Coronary artery (tissue), 2 donors: ENCODE measurements around the gene TMEM54.
A peak's percentile ranks its signal among the peaks of the same experiment; 100 is the strongest.

Experiments
- DNase-seq: peaks from one replicate; pipeline ENCODE4 v3.0.0-alpha.2; 2017; ENCODE audit warnings: low spot score
- H3K27ac ChIP-seq, 2 donors: fragments of 200-600 bp; sonication (generic); one replicate each; pipeline ENCODE4 v1.5.1; 2016 to 2019
- H3K4me3 ChIP-seq: fragments of 200-600 bp; sonication (generic); 2 replicates; pipeline ENCODE4 v1.5.1; 2016; ENCODE audit warnings: mild to moderate bottlenecking, moderate library complexity
- TF ChIP-seq, protein P1 (sequence below): fragments of 200-600 bp; sonication (generic); IDR thresholded peaks from one replicate; pipeline ENCODE4 v1.5.1; 2019; ENCODE audit warnings: antibody characterized with exemption

Gene TMEM54

DNA sequence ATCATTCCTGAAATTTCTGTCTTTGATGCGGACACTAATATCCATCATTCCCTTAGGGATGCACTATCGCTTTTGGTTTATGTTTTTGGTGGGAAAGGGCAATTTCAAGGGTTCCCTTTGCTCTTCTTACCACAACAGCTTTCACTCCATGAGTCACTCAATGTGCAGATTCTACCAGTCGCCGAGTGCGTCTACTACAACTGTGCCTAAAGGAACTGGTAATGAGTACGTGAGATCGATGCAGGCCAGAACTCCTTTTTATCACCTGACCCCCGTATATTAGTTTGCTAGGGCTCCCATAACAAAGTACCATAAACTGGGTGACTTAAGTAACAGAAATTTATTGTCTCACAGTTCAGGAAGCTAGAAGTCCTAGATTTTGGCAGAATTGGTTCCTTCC lies 27.5 kb upstream of the TMEM54 start:
- TF ChIP-seq, protein P1, sequence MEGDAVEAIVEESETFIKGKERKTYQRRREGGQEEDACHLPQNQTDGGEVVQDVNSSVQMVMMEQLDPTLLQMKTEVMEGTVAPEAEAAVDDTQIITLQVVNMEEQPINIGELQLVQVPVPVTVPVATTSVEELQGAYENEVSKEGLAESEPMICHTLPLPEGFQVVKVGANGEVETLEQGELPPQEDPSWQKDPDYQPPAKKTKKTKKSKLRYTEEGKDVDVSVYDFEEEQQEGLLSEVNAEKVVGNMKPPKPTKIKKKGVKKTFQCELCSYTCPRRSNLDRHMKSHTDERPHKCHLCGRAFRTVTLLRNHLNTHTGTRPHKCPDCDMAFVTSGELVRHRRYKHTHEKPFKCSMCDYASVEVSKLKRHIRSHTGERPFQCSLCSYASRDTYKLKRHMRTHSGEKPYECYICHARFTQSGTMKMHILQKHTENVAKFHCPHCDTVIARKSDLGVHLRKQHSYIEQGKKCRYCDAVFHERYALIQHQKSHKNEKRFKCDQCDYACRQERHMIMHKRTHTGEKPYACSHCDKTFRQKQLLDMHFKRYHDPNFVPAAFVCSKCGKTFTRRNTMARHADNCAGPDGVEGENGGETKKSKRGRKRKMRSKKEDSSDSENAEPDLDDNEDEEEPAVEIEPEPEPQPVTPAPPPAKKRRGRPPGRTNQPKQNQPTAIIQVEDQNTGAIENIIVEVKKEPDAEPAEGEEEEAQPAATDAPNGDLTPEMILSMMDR: no peak
- DNase-seq: no peak
- no peak overlapping the region for H3K4me3 ChIP-seq

DNA sequence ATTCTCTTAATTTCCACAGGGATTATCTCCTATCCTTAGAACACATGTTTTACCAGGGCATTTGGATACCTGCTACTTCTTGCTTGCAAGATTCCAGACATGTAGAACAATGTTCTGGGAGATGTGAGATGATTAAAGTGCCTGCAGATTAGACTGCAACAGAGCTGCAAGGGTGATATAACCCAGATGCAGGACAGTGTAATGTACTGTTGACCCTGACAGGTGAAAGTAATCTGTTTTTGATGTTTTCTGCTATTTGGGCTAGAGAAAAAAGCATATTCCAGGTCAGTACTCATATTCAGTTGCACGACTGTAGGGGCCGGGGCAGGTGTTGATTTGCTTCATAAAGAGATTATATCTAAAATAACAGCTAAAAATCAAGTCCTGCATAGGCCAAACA lies 27.1 kb upstream of the TMEM54 start:
- no peak for DNase-seq
- no peak overlapping the region for H3K27ac ChIP-seq
- TF ChIP-seq, protein P1: no peak
- H3K4me3 ChIP-seq: no peak overlapping the region

More for the DNA sequence above, 27.5 kb upstream of the TMEM54 start:
- no peak overlapping the region for H3K27ac ChIP-seq

DNA sequence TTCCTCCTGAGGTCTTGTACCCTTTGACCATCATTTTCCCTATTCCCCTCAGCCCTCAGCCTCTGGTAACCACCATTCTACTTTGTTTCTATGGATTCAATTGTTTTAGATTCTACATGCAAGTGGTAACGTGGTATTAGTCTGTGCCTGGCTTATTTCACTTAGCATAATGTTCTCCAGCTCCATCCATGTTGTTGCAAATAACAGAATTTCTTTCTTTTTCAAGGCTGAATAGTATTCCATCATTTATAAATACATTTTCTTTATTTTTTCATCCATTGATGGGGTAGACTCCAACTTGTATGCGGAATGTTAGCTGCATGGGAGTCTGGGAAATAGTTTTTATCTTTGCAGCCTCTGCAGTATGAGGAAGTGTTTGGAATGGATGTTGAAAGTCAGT lies 26.3 kb upstream of the TMEM54 start:
- no peak overlapping the region for H3K4me3 ChIP-seq
- TF ChIP-seq, protein P1: no peak
- H3K27ac ChIP-seq: no peak overlapping the region
- no peak for DNase-seq

DNA sequence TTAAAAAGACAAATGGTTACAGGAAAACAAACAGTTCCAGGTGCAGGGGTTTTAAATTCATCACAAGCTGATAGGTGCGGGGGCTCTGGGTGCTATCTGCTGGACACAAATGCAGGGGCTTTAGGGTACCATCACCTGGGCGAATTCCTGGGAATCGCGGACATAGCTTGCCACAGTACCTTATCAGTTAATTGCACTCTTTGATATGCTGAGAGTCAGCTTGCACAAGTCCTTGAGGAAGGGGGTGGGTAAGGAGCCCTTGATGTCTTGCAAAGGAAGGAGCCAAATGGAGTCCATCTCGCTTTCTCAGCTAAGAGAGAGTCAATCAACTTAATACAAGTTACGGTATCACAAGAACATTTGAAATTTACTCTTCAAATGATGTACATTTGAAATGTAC lies 25.4 kb upstream of the TMEM54 start:
- no peak for DNase-seq

DNA sequence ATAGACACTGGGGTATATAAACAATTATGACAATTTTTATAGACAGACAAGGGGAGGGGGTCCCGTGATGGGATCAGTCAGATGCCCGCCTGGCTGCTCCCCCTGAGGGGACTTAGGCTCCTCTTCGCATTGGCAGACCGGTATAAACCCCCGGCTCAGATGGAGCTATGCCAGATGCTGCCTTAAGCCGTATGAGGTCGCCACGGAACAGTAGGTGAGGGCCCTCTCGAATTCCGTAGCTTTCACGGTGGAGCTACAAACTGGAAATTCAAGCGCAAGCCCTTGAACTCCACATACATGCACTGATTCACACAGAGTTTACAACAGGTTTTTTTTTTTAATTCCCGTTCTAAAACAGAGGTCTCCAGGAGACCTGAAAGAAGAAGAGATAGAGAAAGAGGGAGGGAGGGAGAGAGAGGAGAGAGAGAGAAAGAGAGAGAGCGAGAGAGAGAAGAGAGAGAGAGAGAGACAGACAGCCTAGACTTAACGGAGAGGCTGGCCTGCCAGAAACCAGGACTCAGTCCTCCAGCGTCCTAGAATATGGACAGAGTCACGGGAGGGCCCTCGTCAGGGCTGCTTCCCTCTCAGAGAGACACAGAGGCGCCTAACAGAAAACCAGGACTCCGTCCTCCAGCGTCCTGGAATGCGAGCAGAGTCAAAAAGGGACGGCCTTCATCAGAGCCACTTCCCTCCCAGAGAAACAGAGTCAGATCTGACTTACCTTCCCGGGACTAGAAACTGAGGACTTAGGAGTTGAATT lies 24.4 kb upstream of the TMEM54 start:
- peak overlapping the region; percentile 38 for H3K4me3 ChIP-seq
- TF ChIP-seq, protein P1: no peak
- H3K27ac ChIP-seq: no peak overlapping the region
- no peak for DNase-seq

More for the DNA sequence above, 25.4 kb upstream of the TMEM54 start:
- TF ChIP-seq, protein P1: no peak
- Histone ChIP-seq H3K4me3 (no peak overlapping the region), H3K27ac (no peak overlapping the region)

DNA sequence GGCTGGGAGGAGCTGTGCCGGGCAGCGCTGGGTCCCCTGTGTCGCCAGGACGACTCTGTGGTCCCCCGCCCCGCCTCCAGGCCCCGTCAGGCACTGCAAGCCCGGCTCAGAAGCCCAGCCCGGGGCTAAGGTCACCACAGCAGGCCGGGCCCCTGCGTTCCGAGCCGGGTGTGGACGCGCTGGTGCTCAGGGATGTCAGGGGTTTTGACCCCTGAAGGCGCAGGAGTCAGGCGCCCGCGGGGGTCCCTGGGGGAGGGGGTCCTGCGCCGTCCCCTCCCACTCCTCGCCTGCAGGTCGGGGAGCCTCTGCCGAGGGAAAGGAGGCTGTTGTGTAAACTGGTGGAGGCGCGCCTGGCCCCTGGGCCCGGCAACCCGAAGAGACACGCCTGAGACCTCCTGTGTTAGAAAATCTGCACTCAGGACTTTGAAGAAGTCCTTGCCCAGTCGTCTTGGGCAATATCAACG lies 23.7 kb upstream of the TMEM54 start:
- Histone ChIP-seq H3K27ac (no peak overlapping the region), H3K4me3 (peak overlapping the region; percentile 48)
- DNase-seq: no peak
- TF ChIP-seq, protein P1: no peak

DNA sequence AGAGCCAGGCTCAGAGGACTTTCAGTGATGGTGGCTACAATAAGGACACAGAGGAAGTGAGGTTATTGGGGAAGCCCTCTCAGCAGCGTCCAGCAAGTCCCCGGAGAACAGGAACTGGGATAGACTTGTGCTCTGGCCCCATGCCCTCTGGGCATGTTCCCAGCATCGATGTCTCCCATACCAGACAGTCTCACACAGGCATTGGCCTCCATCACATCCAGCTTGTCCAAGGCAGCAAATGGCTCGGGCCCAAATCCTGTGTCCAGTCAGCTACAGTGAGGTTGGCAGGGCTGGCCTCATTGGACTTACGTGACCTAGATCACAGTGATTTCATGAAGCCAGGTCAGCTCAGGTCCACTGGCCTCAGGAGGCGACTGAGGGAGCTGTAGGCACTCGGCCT lies 19.6 kb upstream of the TMEM54 start:
- TF ChIP-seq, protein P1: no peak
- Histone ChIP-seq H3K4me3 (no peak overlapping the region), H3K27ac (no peak overlapping the region)
- DNase-seq: no peak
